GM23338 (cell line): ENCODE measurements around the gene TAF3. TPM values are rescaled to one million over a fixed set of nuclear protein-coding genes. Genes with fewer than 3 reads are reported as not detected.

Experiments used
- ATAC-seq: fragments of 200-7000 bp; cut with Tn5 transposase; 3 replicates; pipeline ENCODE4 v1.9.1; 2020
- DNase-seq: peaks from one replicate; pipeline ENCODE4 v3.0.0-alpha.2; 2015; ENCODE audit warnings: low spot score
- H2AFZ ChIP-seq: fragments of 200-600 bp; sonication (generic); 2 replicates; pipeline ENCODE4 v1.8.0; 2016; ENCODE audit warnings: antibody characterized with exemption, mild to moderate bottlenecking, moderate library complexity
- H3F3A ChIP-seq: fragments of 200-600 bp; sonication (generic); replicated peaks from 2 replicates; pipeline ENCODE4 v1.8.0; 2017; ENCODE audit warnings: antibody characterized with exemption, mixed run types, low read depth
- H3K27ac ChIP-seq: fragments of 200-600 bp; sonication (generic); 2 replicates; pipeline ENCODE4 v1.6.1; 2016; ENCODE audit warnings: low read depth
- H3K27me3 ChIP-seq: fragments of 200-600 bp; sonication (generic); 2 replicates; pipeline ENCODE4 v1.8.0; 2016; ENCODE audit warnings: mild to moderate bottlenecking, mixed run types, moderate library complexity; ENCODE audit not compliant: insufficient read depth
- H3K36me3 ChIP-seq: fragments of 200-600 bp; sonication (generic); 2 replicates; pipeline ENCODE4 v1.8.0; 2016; ENCODE audit warnings: mild to moderate bottlenecking; ENCODE audit not compliant: insufficient read depth
- H3K4me1 ChIP-seq: fragments of 200-600 bp; sonication (generic); 2 replicates; pipeline ENCODE4 v1.8.0; 2016; ENCODE audit warnings: mild to moderate bottlenecking, moderate library complexity; ENCODE audit not compliant: insufficient read depth
- H3K4me2 ChIP-seq: fragments of 200-600 bp; sonication (generic); 2 replicates; pipeline ENCODE4 v1.7.1; 2017; ENCODE audit warnings: mixed run types
- H3K4me3 ChIP-seq: fragments of 200-600 bp; sonication (generic); 2 replicates; pipeline ENCODE4 v1.6.1; 2016; ENCODE audit warnings: mixed run types
- H3K79me2 ChIP-seq: fragments of 200-600 bp; sonication (generic); replicated peaks from 2 replicates; pipeline ENCODE4 v1.8.0; 2017; ENCODE audit warnings: mild to moderate bottlenecking; ENCODE audit not compliant: insufficient read depth
- H3K9me2 ChIP-seq: fragments of 200-600 bp; sonication (generic); 2 replicates; pipeline ENCODE4 v1.8.0; 2017; ENCODE audit not compliant: insufficient read depth
- H4K20me1 ChIP-seq: fragments of 200-600 bp; sonication (generic); replicated peaks from 2 replicates; pipeline ENCODE4 v1.8.0; 2017; ENCODE audit warnings: mild to moderate bottlenecking; ENCODE audit not compliant: insufficient read depth
- H3K27ac Mint-ChIP-seq: 2 replicates; pipeline ENCODE4 v1.8.0; 2020; ENCODE audit warnings: inconsistent platforms, mild to moderate bottlenecking, moderate library complexity, mixed read lengths
- H3K27me3 Mint-ChIP-seq: 3 replicates; pipeline ENCODE4 v1.8.0; 2022; ENCODE audit warnings: low read depth, mild to moderate bottlenecking, moderate library complexity, mixed read lengths, inconsistent platforms; ENCODE audit not compliant: insufficient read depth, poor library complexity
- H3K36me3 Mint-ChIP-seq: 3 replicates; pipeline ENCODE4 v1.8.0; 2021; ENCODE audit warnings: low read depth, mild to moderate bottlenecking, inconsistent platforms, moderate library complexity, mixed read lengths
- H3K4me1 Mint-ChIP-seq: 3 replicates; pipeline ENCODE4 v1.8.0; 2020; ENCODE audit warnings: mild to moderate bottlenecking, inconsistent platforms, mixed read lengths
- H3K4me3 Mint-ChIP-seq: 3 replicates; pipeline ENCODE4 v1.8.0; 2021; ENCODE audit warnings: moderate library complexity, mild to moderate bottlenecking, inconsistent platforms, mixed read lengths
- H3K9me3 Mint-ChIP-seq: 3 replicates; pipeline ENCODE4 v1.8.0; 2020; ENCODE audit warnings: moderate library complexity, mild to moderate bottlenecking, inconsistent platforms, mixed read lengths
- CREB1 ChIP-seq: fragments of 250-450 bp; sonication (Bioruptor Pico); IDR thresholded peaks from 2 replicates; pipeline ENCODE4 v1.5.0; 2020; ENCODE audit warnings: low read depth, mild to moderate bottlenecking, moderate library complexity
- CTCF ChIP-seq, 2 experiments: fragments of 200-600 bp in 1 of 2; sonication (generic) in 1 of 2; conservative IDR thresholded peaks; 2 replicates each; pipeline versions ENCODE4 v1.5.1 to v1.6.1; 2016 to 2017; ENCODE audit warnings: antibody characterized with exemption in 2 of 2, low read depth in 2 of 2, mild to moderate bottlenecking in 2 of 2, moderate library complexity in 1 of 2
- EZH2 ChIP-seq: fragments of 200-600 bp; sonication (generic); IDR thresholded peaks from one replicate; pipeline ENCODE4 v1.8.0; 2017; ENCODE audit warnings: antibody characterized with exemption, mild to moderate bottlenecking, low read depth; ENCODE audit not compliant: unreplicated experiment
- EZH2phosphoT487 ChIP-seq: fragments of 200-600 bp; sonication (generic); IDR thresholded peaks from one replicate; pipeline ENCODE4 v1.8.1; 2018; ENCODE audit warnings: antibody characterized with exemption; ENCODE audit not compliant: unreplicated experiment
- JUNB ChIP-seq: IDR thresholded peaks from one replicate; pipeline ENCODE4 v1.6.1; 2016; ENCODE audit warnings: antibody characterized with exemption; ENCODE audit not compliant: unreplicated experiment
- NANOG ChIP-seq: IDR thresholded peaks from 2 replicates; pipeline ENCODE4 v1.6.1; 2016; ENCODE audit warnings: antibody characterized with exemption, borderline replicate concordance
- REST ChIP-seq: IDR thresholded peaks from one replicate; pipeline ENCODE4 v1.6.1; 2018; ENCODE audit warnings: antibody characterized with exemption; ENCODE audit not compliant: unreplicated experiment
- STAT1 ChIP-seq: IDR thresholded peaks from one replicate; pipeline ENCODE4 v1.6.1; 2016; ENCODE audit warnings: antibody characterized with exemption; ENCODE audit not compliant: unreplicated experiment
- ZNF114 ChIP-seq: fragments of 250-450 bp; sonication (Bioruptor Pico); IDR thresholded peaks from 2 replicates; pipeline ENCODE4 v1.5.0; 2020; ENCODE audit warnings: mild to moderate bottlenecking, moderate library complexity
- ZNF331 ChIP-seq: fragments of 250-450 bp; sonication (Bioruptor Pico); IDR thresholded peaks from 2 replicates; pipeline ENCODE4 v1.5.0; 2020; ENCODE audit warnings: low read depth, mild to moderate bottlenecking, moderate library complexity
- ZNF462 ChIP-seq: fragments of 250-450 bp; sonication (Bioruptor Pico); IDR thresholded peaks from 2 replicates; pipeline ENCODE4 v1.5.0; 2020; ENCODE audit warnings: mild to moderate bottlenecking, moderate library complexity
- polyA plus RNA-seq: library from polyadenylated mRNA; unstranded; fragments of >200 nt; fragmentation: Nextera tagmentation; extraction: Ambion mirVana; gene quantifications from 2 replicates; pipeline ENCODE4 v1.2.1, GENCODE V29; 2016
- total RNA-seq: library from RNA; depleted of rRNA; stranded (reverse); fragments of >200 nt; shearing (Covaris generic); gene quantifications from 2 replicates; pipeline ENCODE4 v1.2.3, GENCODE V29; 2014

TAF3 gene
- total and polyA plus RNA-seq, 2 experiments from 2014 or later = 6.4 to 15.2 TPM

DNA sequence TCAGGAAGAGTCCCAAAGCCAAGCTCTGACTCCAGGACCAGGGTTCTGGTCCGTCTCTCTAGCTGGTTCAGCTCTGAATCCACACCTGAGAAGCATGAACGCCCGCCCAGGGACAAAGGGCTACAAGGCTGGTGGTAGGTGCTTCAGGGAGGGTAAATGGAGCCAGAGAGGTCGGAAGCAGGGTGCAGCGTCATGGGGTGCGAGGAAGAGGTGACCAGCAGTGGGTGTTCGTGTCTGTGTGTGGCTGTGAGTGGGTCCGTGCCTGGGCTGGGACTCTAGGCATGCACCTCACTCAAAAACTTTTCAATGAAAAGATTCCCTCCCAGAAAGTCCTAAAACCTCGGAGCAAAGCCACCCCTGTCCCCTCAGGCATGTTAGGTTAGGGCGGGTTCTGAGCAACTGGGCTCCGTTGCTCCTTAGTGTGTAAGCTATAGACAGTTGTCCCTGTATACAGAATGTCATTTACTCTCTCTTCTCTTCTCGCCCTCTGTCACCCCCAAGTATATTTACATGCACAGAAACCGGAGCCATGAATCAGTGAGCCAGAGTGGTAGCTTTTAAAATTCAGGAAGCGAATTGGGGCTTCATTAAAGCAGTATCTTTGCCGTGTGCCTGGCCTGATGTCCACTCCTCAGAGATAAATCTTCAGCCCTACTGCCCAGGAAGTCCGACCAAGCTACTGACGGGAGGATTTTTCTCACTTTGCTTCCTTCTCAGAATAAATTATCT is 223.9 kb downstream of the TAF3 start:
- ATAC-seq = no peak
- peaks cover 39% of the 10 kb centered on the region for H4K20me1 ChIP-seq

More for the DNA sequence above, 223.9 kb downstream of the TAF3 start:
- Histone ChIP-seq H3K4me2 (peak overlapping the region; percentile 87), H3K36me3 (no peaks in the 10 kb centered on the region), H3K9me2 (no peaks in the 10 kb centered on the region), H3F3A (peaks cover 33% of the 10 kb centered on the region), H3K27me3 (peaks cover 100% of the 10 kb centered on the region), H3K4me3 (peak overlapping the region; percentile 56), H2AFZ (no peak overlapping the region), H3K79me2 (no peaks in the 10 kb centered on the region), H3K4me1 (peaks cover 83% of the 10 kb centered on the region), H3K27ac (no peak overlapping the region)
- Mint-ChIP-seq H3K27me3 (peaks cover 100% of the 10 kb centered on the region), H3K36me3 (no peaks in the 10 kb centered on the region; the same call in 2 of the 3 replicates), H3K27ac (no peak overlapping the region), H3K9me3 (peaks cover 3% of the 10 kb centered on the region; the same call in 1 of the 3 replicates), H3K4me1 (peaks cover 75% of the 10 kb centered on the region), H3K4me3 (peak overlapping the region; percentile 64; the same call in 2 of the 3 replicates)
- DNase-seq = peak; percentile 35
- no peak for TF ChIP-seq REST
- TF ChIP-seq EZH2 = no peak
- no peak for TF ChIP-seq ZNF462 (CRISPR knock-in tag)
- TF ChIP-seq NANOG = no peak
- no peak for TF ChIP-seq CTCF (conservative IDR thresholded peaks at IDR 0.05; ENCODE audit: low read depth in 2 of 2)
- TF ChIP-seq JUNB = no peak
- no peak for TF ChIP-seq CREB1 (CRISPR knock-in tag)
- TF ChIP-seq EZH2phosphoT487 = no peak
- no peak for TF ChIP-seq ZNF114
- no peak for TF ChIP-seq STAT1
- TF ChIP-seq ZNF331 (CRISPR knock-in tag) = no peak
